Liver (tissue), 9 donors: ENCODE results near the gene YKT6. TPM values are rescaled to one million over a fixed set of nuclear protein-coding genes. Genes with fewer than 3 reads are reported as not detected.

Experiments used
- DNase-seq: peaks from one replicate; pipeline ENCODE4 v3.0.0-alpha.2; 2017; ENCODE audit warnings: low spot score
- H3K27ac ChIP-seq, 2 donors: one replicate each; pipeline ENCODE4 v1.7.0; 2013; ENCODE audit warnings: inconsistent platforms in 2 of 2, low read length in 2 of 2, control low read depth in 1 of 2, low read depth in 1 of 2, mild to moderate bottlenecking in 1 of 2
- H3K27me3 ChIP-seq, 4 donors: one replicate each; pipeline versions ENCODE4 v1.6.1 to v1.7.0; 2013; ENCODE audit warnings: low read length in 3 of 4, inconsistent platforms in 1 of 4, mild to moderate bottlenecking in 1 of 4, moderate library complexity in 1 of 4; ENCODE audit not compliant: control insufficient read depth in 4 of 4, insufficient read depth in 4 of 4
- H3K36me3 ChIP-seq, 4 donors: one replicate each; pipeline versions ENCODE4 v1.6.1 to v1.7.0; 2013; ENCODE audit warnings: low read length in 3 of 4, mild to moderate bottlenecking in 3 of 4, low read depth in 1 of 4, moderate library complexity in 1 of 4; ENCODE audit not compliant: control insufficient read depth in 4 of 4, insufficient read depth in 3 of 4
- H3K4me1 ChIP-seq, 4 donors: one replicate each; pipeline versions ENCODE4 v1.6.1 to v1.7.0; 2013; ENCODE audit warnings: low read length in 3 of 4, mild to moderate bottlenecking in 3 of 4, moderate library complexity in 1 of 4; ENCODE audit not compliant: control insufficient read depth in 4 of 4, insufficient read depth in 4 of 4
- H3K4me3 ChIP-seq, 3 donors: one replicate each; pipeline versions ENCODE4 v1.6.1 to v1.7.0; 2013; ENCODE audit warnings: low read length in 3 of 3, control low read depth in 1 of 3, low read depth in 1 of 3, mild to moderate bottlenecking in 1 of 3
- H3K9ac ChIP-seq, 2 donors: one replicate each; pipeline ENCODE4 v1.7.0; 2013; ENCODE audit warnings: low read length in 2 of 2, mild to moderate bottlenecking in 2 of 2, moderate library complexity in 2 of 2, control low read depth in 1 of 2, low read depth in 1 of 2
- H3K9me3 ChIP-seq, 4 donors: one replicate each; pipeline versions ENCODE4 v1.6.1 to v1.7.0; 2013; ENCODE audit warnings: low read length in 3 of 4; ENCODE audit not compliant: control insufficient read depth in 4 of 4
- ATF3 ChIP-seq: IDR thresholded peaks from 2 replicates; pipeline ENCODE4 v1.6.1; 2016; ENCODE audit warnings: antibody characterized with exemption
- CTCF ChIP-seq: fragments of 150-350 bp; IDR thresholded peaks from 2 replicates; pipeline ENCODE4 v1.5.1; 2017; ENCODE audit warnings: improper control_type of control experiment, low read depth, low read length; ENCODE audit not compliant: missing input control
- EGR1 ChIP-seq, 2 donors: IDR thresholded peaks; 2 replicates each; pipeline ENCODE4 v1.6.1; 2016 to 2018; ENCODE audit warnings: antibody characterized with exemption in 2 of 2, low read depth in 2 of 2
- FOXA1 ChIP-seq: IDR thresholded peaks from 2 replicates; pipeline ENCODE4 v1.6.1; 2016; ENCODE audit warnings: antibody characterized with exemption
- FOXA2 ChIP-seq: IDR thresholded peaks from 2 replicates; pipeline ENCODE4 v1.6.1; 2016; ENCODE audit warnings: antibody characterized with exemption
- GABPA ChIP-seq, 2 donors: IDR thresholded peaks in 1 of 2; conservative IDR thresholded peaks in 1 of 2; 2 replicates each; pipeline ENCODE4 v1.6.1; 2016; ENCODE audit warnings: antibody characterized with exemption in 2 of 2, mild to moderate bottlenecking in 1 of 2, moderate library complexity in 1 of 2
- HNF4A ChIP-seq, 2 donors: conservative IDR thresholded peaks; 2 replicates each; pipeline ENCODE4 v1.6.1; 2016; ENCODE audit warnings: antibody characterized with exemption in 2 of 2, mild to moderate bottlenecking in 2 of 2
- HNF4G ChIP-seq: IDR thresholded peaks from 2 replicates; pipeline ENCODE4 v1.6.1; 2016; ENCODE audit warnings: antibody characterized with exemption
- JUND ChIP-seq, 2 donors: IDR thresholded peaks; 2 replicates each; pipeline ENCODE4 v1.6.1; 2016; ENCODE audit warnings: antibody characterized with exemption in 2 of 2
- NR2F2 ChIP-seq: IDR thresholded peaks from 2 replicates; pipeline ENCODE4 v1.6.1; 2016; ENCODE audit warnings: antibody characterized with exemption
- RAD21 ChIP-seq, 2 donors: IDR thresholded peaks; 2 replicates each; pipeline ENCODE4 v1.6.1; 2016; ENCODE audit warnings: antibody characterized with exemption in 2 of 2, mild to moderate bottlenecking in 2 of 2
- REST ChIP-seq: IDR thresholded peaks from 2 replicates; pipeline ENCODE4 v1.6.1; 2016; ENCODE audit warnings: antibody characterized with exemption, mild to moderate bottlenecking
- RXRA ChIP-seq, 2 donors: IDR thresholded peaks; 2 replicates each; pipeline ENCODE4 v1.6.1; 2017 to 2018; ENCODE audit warnings: antibody characterized with exemption in 2 of 2, mild to moderate bottlenecking in 1 of 2
- SP1 ChIP-seq: IDR thresholded peaks from 2 replicates; pipeline ENCODE4 v1.6.1; 2018; ENCODE audit warnings: antibody characterized with exemption, mild to moderate bottlenecking
- TAF1 ChIP-seq: conservative IDR thresholded peaks from 2 replicates; pipeline ENCODE4 v1.6.1; 2016; ENCODE audit warnings: antibody characterized with exemption, mild to moderate bottlenecking
- YY1 ChIP-seq: IDR thresholded peaks from 2 replicates; pipeline ENCODE4 v1.6.1; 2016; ENCODE audit warnings: antibody characterized with exemption, mild to moderate bottlenecking
- WGBS: extraction: QIAGEN DNeasy Blood & Tissue Kit; methylation state at CpG from one replicate; pipeline ENCODE4 v1.1.7; 2013; 5-methylcytosine and 5-hydroxymethylcytosine counted together
- polyA plus RNA-seq, 2 donors: library from polyadenylated mRNA; stranded (reverse) in 1 of 2; unstranded in 1 of 2; fragments of 200-250 nt in 1 of 2; fragments of >200 nt in 1 of 2; fragmentation: Nextera tagmentation in 1 of 2; extraction: Ambion mirVana in 1 of 2; gene quantifications; one replicate each; pipeline versions ENCODE4 v1.2.1 to v1.2.3, GENCODE V29; 2013 to 2015
- total RNA-seq, 2 donors: library from RNA; depleted of rRNA; stranded (reverse); fragments of >200 nt; gene quantifications; one replicate each; pipeline ENCODE4 v1.2.3, GENCODE V29; 2014
- TF ChIP-seq, protein P1 (sequence below): IDR thresholded peaks from 2 replicates; pipeline ENCODE4 v1.6.1; 2016; ENCODE audit warnings: antibody characterized with exemption
- TF ChIP-seq, protein P2 (sequence below): IDR thresholded peaks from 2 replicates; pipeline ENCODE4 v1.6.1; 2016; ENCODE audit warnings: antibody characterized with exemption
- donor health status: healthy.
- donor health status: healthy.
- donor health status: healthy.
- donor health status: healthy.
- donor health status: healthy.

The YKT6 gene
- total and polyA plus RNA-seq, 4 donors, result 8.1 to 22.0 (median 21.0) TPM

DNA sequence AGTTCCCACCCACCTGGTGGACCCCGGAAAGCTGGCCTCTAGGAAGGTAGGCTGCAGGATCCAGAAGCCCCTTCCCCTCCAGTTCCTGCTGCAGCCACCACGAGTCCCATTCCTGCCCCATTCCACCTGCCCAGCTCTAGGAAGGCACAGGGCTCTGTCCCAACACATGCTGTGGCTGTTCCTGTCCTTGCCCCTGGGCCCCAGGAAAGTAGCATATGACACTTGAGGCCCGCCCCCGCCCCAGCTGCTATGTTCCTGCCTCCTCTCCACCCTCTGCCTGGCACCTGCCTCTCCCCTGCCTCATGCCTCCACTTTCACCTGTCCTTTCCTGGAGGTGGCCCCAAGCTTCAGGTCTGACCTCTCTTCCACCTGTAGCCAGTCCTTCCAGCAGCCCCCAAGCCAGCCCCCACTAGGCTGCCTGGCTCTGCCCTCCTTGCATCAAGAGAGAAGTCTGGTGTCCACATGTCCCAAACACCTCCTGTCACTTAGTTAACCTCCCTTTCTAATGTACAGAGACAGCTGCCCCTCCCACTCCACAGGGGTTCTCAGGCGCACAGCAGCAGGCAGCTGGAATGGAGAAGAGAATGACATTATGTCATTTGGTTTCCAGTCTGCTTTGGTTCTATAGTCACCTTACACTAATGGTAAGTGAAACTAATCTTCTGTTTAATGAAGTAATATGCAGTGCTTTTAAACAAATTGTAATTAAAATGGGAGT lies 22.7 kb downstream of the YKT6 start:
- H3K27ac ChIP-seq, result no peak overlapping the region
- H3K4me1 ChIP-seq, result no peaks in the 10 kb centered on the region
- no peaks in the 10 kb centered on the region for H3K9me3 ChIP-seq
- no peaks in the 10 kb centered on the region for H3K27me3 ChIP-seq
- H3K36me3 ChIP-seq, result no peaks in the 10 kb centered on the region
- H3K4me3 ChIP-seq, result no peak overlapping the region
- TF ChIP-seq RXRA (IDR thresholded peaks at IDR 0.05) (no peak), ATF3 (no peak), YY1 (no peak), HNF4A (conservative IDR thresholded peaks at IDR 0.05) (no peak), HNF4G (no peak), CTCF (no peak), EGR1 (IDR thresholded peaks at IDR 0.05; ENCODE audit: low read depth in 2 of 2) (no peak), REST (no peak), FOXA2 (no peak), GABPA (IDR thresholded peaks at IDR 0.05 in 1 of 2, conservative IDR thresholded peaks at IDR 0.05 in 1 of 2) (no peak), NR2F2 (no peak), RAD21 (IDR thresholded peaks at IDR 0.05) (no peak), JUND (IDR thresholded peaks at IDR 0.05) (no peak), FOXA1 (no peak), SP1 (no peak), TAF1 (no peak)
- TF ChIP-seq, protein P1, sequence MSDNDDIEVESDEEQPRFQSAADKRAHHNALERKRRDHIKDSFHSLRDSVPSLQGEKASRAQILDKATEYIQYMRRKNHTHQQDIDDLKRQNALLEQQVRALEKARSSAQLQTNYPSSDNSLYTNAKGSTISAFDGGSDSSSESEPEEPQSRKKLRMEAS, result no peak
- TF ChIP-seq, protein P2, sequence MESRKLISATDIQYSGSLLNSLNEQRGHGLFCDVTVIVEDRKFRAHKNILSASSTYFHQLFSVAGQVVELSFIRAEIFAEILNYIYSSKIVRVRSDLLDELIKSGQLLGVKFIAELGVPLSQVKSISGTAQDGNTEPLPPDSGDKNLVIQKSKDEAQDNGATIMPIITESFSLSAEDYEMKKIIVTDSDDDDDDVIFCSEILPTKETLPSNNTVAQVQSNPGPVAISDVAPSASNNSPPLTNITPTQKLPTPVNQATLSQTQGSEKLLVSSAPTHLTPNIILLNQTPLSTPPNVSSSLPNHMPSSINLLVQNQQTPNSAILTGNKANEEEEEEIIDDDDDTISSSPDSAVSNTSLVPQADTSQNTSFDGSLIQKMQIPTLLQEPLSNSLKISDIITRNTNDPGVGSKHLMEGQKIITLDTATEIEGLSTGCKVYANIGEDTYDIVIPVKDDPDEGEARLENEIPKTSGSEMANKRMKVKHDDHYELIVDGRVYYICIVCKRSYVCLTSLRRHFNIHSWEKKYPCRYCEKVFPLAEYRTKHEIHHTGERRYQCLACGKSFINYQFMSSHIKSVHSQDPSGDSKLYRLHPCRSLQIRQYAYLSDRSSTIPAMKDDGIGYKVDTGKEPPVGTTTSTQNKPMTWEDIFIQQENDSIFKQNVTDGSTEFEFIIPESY, result no peak
- no peak overlapping the region for H3K9ac ChIP-seq
- WGBS, result 78% methylated on average over 5 of the region's 5 CpGs
- DNase-seq, result no peak
